Muscle of back (tissue), 11 donors: ENCODE results near the gene GPR146. TPM values are rescaled to one million over a fixed set of nuclear protein-coding genes. Genes with fewer than 3 reads are reported as not detected.
A peak's percentile ranks its signal among the peaks of the same experiment; 100 is the strongest.
"Not testable (repeated sequence)": the region's sequence is repeated elsewhere in the genome, so short reads cannot be mapped to it uniquely, and the experiment has no call there.

Experiments used
- DNase-seq, 3 donors: peaks; one replicate each; pipeline versions ENCODE4 v3.0.0 to v3.0.0-alpha.2; 2013
- polyA plus RNA-seq, 10 donors: library from polyadenylated mRNA; unstranded; fragments of 120-200 nt; gene quantifications; one replicate each; pipeline ENCODE4 v1.2.1, GENCODE V29; 2013; ENCODE audit not compliant: insufficient read length in 10 of 10

The GPR146 gene
- polyA plus RNA-seq, 10 donors, result 1.4 to 4.4 (median 3.2) TPM

DNA sequence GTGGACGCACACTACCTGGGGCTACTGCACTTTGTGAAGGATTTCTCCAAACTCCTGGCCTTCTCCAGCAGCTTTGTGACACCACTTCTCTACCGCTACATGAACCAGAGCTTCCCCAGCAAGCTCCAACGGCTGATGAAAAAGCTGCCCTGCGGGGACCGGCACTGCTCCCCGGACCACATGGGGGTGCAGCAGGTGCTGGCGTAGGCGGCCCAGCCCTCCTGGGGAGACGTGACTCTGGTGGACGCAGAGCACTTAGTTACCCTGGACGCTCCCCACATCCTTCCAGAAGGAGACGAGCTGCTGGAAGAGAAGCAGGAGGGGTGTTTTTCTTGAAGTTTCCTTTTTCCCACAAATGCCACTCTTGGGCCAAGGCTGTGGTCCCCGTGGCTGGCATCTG is 14.0 kb downstream of the GPR146 start:
- DNase-seq, result no peak

DNA sequence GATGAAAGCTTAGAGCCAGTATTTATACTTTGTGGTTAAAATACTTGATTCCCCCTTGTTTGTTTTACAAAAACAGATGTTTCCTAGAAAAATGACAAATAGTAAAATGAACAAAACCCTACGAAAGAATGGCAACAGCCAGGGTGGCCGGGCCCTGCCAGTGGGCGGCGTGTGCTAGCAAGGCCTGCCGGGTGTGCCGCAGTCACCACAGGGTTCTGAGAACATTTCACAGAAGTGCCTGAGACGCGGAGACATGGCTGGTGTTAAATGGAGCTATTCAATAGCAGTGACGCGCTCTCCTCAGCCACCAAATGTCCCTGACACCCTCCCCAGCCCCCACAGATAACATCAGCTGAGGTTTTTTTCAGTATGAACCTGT is 14.5 kb downstream of the GPR146 start:
- no peak for DNase-seq

DNA sequence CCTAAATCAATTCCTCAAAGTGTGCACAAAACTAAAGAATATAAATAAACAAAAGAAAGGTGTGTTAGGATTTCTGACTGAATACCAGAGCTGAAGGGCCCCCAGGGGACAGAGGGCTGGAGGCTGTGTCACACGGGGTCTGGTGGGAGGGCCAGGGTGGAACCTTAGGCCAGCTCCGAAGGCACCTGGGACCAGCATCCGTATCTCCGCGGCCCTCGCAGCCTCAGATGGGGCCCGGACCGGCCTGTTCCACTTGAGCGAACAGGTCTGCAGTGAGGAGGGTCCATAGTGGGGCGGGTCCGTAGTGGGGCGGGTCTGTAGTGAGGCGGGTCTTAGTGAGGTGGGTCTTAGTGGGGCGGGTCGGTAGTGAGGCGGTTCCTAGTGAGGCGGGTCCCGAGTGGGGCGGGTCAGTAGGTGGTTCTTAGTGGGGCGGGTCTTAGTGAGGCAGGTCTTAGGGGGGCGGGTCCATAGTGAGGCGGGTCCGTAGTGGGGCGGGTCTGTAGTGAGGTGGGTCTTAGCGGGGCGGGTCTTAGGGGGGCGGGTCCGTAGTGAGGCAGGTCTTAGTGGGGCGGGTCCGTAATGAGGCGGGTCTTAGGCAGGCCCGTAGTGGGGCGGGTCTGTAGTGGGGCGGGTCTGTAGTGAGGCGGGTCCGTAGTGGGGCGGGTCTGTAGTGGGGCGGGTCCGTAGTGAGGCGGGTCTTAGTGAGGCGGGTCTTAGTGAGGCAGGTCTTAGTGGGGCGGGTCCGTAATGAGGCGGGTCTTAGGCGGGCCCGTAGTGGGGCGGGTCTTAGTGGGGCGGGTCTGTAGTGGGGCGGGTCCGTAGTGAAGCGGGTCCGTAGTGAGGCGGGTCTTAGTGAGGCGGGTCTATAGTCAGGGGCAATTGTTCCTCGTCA is 15.1 kb downstream of the GPR146 start:
- no peak for DNase-seq

DNA sequence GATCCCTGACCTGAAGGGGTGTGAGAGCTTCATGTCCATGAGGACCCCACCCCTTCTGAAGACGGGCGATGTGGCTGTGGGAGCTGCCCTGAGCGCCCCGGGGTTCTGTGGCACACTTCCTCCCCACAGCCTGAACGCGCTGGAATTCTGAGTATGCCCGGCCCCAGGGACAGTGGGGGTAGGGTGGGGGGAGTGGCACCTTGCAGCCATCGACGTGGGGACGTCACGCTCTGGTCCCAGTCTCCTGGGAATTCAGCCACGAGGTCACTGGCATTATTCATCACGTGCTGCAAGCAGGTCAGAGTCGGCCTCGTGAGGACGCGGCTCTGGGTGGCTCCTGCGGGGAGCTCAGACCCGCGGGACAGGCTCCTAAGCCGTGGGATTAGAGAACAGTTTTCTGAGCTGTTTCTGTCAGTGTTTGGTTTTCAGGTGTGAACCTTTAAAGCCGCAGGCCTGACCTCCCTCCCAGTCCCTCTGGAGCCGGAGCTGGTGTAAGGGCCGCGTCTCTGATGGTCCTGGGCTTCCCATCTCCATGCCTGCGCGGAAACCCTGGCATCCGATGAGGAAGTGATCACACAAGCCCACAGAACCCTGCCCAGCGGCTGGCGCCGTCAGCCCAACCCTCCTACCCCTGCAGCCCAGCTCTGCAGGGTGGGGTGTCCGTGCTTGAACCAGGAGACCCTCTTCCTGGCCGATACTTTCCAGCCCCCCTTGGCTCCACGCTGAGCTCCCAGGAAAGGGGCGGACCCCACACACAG is 16.1 kb downstream of the GPR146 start:
- DNase-seq, result no peak

DNA sequence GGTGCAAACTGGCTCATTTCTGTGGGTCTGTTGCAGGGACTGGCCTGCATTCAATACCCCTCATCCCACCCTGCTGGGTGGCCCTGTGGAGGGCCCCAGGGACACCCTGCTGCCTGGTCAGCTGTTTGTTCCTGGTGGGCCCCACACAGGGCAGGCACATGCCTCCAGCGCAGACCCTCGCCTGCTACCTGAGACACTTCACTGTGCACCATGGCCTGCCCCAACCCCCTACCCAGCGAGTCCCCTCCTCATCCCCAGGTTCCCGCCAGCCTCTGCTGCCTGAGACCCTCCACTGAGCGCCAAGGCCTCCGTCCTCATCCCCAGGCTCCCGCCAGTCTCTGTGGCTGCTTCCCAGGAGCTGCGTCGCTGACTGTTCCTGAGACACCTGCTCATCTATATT is 16.8 kb downstream of the GPR146 start:
- no peak for DNase-seq

DNA sequence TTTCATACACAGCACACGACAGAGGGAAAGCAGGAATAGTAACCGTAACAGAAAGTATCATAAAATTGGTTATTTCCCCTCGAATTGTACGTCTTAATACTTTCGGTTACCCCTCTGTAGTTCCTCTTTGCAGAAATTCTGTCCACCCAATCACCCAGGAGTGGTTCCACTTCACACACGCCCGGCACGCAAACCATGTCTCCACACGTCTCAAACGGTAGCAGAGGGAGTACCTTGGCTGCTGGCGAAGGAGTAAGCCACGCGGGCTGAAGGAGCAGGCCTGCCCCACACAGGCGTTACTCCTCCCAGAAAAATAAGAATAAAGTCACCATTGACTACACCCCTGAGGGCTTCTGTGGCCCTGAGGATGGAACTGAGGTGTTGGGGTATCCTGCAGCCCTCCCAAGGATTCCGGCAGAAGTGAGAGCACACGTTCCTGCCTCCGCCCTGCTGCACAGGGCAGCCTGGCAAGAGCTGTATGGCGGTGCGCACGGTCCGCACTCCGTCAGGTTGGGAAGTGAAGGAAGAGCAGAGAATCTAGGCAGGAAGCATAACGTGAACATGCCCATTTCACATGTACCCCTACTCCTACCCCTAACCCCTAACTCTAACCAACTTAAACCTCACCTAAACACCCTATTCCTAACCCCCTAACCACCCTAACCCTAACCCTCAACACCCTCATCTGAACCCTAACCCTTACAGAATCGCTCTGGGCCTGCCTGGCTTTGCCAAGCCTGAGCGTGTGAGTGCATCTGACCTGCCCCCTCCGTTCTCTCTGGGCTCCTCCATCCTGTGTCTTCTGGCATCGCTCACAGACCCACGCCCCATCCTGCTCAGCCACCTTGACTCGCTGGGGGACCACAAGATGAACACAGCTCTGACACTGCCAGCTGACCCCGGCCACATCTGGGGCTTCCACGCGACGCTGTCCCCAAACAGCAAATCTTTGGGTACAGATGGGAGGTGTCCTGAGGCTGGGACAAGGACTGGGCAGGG is 18.2 kb downstream of the GPR146 start:
- no peak for DNase-seq

DNA sequence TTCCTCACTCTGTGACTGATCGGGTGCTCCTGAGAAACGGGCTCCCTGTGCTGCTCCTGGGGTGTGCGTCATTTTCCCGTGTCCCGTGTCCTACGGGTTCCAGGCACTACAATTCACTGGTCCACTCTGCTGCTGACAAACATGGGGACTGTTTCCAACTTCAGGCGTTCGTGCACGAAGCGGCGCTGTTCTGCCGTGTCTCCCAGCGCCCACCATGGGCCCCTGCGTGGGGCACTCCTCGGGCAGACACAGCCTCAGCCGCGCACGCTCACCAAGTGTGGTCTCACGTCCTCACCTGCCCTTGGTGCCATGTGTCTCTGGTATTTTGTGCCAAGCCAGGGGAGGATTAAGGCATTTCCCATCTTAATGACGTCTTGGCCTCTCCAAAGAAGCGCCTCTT is 19.0 kb downstream of the GPR146 start:
- no peak for DNase-seq

DNA sequence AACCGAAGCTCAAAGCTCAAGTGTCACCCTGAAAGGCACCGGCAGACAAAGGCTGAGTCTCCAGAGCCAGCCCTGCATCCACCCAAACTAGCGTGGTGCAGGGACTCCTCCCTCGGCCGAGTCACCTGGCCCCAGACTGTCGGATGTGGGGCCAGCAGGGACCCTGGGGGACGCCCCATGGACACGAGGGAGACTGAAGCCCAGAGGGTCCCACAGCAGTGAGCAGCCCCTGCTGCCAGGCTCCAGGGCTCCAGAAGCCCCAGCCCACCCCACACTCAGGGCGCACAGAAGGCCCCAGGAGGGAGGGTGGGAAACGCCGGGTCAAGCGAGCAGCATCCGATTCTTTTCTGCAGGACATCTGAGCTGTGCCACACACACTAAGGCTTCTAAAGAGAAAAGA is 20.2 kb downstream of the GPR146 start:
- DNase-seq, result no peak

DNA sequence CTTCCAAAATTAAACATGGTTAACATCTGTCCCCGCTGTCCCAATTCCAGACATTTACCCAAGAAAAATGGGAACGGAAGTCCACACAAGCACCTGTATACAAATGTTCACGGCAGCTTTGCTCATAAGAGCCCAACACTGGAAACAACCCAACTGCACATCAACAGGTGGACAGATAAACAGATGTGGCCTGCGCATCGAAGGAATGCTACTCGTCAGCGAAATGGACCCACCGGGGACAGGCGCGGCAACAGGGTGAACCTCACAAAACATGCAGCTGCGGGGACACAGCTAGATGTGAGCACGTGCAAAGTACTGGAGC is 20.9 kb downstream of the GPR146 start:
- no peak for DNase-seq

DNA sequence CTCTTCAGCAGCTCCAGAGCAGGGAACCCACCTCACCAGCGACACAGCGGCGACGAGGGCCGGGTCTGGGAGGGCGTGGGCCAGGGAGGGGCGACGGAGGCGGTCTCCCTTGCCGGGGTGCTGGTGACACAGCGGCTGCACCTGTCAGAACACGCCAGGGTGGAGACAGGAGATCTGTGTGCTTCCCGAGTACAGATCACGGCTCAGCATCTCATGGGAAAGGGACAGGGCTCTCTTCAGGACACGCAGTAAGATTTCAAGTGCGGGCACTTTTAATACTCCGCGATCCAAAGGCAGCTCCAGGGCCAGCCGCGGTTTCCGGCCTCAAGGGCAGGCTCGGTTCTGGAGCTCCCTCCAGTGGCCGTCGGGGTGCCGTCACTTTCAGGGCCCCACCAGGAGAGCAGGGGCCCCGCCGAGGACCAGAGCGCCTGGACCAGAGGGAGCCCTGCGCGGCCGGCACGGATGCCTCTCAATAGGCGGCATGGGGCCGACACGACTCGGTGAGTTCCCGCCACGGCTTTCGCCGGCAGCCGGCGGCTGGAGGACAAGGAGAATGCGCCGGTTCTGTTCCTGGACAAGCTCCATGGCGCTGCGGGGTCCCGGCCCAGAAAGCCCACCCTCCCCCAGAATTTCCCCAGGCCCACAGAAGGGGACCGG is 21.4 kb downstream of the GPR146 start:
- DNase-seq, result peak in 2 of 3 donors; percentile 76 to 87

DNA sequence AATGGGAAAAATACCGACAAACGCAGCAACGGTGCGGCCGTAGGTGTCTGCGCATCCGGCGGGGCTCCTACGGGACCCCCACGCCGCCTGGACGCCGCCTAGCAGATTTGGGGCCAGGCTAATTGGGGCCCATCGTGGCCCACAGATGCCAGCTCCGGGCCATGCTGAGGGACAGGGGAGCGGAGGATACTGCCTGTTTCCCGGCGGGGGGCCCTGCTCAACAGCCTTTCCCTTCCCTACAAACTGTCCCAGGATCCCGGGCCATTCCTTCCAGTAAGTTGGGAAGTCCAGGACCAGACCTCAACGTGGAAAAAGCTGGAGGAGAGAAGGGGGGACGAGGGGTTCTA is 21.9 kb downstream of the GPR146 start:
- DNase-seq, result no peak

DNA sequence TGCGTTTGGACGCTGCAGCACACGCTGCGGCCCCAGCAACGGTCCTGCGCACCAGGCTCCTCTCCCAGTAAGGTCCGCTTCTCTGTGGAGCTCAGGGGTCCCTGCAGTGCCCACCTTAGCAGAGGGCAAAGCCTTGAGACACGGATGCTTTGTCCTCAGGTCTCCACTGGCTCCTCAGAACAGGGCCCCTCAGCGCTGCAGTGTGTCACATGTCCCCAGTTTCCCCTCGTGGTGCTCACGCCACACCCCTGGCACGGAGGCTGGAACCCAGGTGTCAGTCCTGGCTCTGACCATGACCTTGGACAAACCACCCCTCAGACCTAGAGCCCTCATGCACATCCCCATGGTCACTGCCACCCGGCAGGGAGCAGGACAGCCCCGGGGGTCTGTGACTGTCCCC is 23.7 kb downstream of the GPR146 start:
- DNase-seq, result no peak

DNA sequence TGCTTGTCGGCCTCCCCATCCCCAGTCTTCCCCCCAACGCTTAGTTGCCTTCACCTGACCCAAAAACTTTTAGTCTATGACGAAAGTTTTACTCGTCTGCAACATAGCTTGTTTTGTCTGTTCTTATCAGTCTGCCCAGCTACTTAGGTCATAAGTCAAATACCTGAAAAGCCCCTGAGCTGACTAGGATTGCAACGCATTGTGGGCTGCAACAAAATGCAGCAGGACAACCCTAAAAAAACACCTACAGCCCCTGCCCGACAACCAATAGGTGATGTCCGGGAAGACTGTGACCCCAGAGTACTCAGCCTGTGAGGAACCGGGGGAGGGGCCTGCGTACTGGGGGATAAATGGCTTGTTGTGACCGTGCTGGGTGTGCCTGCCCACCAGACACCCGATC is 24.3 kb downstream of the GPR146 start:
- DNase-seq, result no peak

DNA sequence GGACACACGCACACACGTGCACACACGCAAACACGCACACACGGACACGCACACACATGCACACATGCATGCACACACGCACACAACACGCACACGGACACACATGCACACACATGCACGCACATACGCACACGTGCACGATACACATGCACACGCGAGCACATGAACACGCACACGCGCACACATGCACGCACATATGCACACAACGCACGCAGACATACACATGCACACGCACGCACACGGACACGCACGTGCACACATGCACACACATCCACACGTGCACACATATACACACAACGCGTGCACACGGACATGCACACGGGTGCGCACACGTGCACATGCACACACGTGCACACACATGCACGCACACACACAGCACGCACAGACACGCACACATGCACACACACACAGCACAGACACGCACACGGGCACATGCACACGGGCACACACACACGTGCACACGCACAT is 26.2 kb downstream of the GPR146 start:
- DNase-seq, result no peak

DNA sequence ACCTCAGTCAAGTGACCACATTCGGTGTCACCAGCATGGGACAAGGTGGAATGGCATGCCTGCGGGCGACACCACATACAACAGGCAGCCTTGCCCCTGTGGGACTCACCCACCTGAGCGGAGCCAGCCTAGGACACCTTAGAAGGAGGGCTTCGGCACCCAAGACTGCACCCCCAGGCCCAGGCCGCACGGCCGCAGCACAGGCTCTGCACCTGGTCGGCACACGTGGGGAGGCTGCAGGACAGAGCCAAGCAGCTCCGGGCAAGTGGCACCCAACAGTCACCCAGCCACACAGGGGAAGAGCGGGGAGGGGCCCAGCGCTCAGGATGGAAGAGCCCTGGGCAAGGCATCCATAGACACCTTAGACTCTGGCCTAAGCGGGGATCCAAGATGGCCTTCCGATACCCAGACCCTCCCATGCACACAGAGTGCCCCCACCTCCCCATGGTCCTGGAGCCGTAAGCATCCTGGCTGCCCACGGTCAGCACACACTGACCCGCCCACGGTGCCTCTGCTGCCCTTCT is 27.4 kb downstream of the GPR146 start:
- DNase-seq, result no peak

DNA sequence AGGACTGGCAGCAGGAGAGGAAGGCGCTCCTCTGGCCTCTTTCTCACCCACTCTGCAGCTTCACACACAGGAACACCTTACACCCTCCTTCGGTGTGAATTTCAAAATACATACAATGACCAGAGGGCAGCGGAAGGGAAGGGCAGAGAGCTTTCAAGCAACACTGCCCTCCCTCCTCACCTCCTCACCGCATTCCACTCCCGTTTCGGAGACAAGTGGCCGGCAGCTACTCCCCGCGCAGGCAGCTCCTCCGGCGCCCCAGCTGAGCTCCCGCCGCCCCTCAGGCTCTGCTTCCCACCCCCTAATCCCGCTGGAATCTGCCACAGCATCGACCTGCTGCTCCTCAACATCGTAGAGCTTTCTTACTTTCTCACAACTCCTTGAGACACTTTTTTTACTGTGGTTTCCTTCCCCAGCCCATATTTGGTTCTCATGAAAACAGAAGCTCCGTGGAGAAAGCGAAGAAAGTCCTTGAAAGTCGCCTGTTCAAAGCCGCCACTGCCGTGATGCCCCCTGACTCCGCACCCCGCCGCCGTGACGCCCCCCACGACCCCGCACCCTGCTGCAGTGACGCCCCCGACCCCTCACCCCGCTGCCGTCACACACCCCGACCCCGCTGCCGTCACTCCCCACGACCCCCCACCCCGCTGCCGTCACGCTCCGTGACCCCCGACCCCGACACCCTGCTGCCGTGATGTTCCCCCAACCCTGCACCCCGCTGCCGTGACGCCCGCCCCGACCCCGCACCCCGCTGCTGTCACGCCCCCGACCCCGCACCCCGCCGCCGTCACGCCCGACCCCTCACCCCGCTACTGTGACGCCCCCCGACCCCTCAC is 29.0 kb downstream of the GPR146 start:
- no peak for DNase-seq

DNA sequence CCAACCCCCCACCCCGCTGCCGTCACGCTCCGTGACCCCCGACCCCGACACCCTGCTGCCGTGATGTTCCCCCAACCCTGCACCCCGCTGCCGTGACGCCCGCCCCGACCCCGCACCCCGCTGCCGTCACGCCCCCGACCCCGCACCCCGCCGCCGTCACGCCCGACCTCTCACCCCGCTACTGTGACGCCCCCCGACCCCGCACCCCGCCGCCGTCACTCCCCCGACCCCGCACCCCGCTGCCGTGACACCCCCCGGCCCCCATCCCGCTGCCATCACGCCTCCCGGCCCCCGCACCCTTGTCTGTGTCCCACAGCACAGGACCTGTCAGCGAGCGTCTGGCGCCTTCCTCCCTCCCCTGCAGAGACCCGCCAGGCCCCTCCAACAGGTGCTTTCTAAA is 29.7 kb downstream of the GPR146 start:
- not testable (repeated sequence) for DNase-seq

DNA sequence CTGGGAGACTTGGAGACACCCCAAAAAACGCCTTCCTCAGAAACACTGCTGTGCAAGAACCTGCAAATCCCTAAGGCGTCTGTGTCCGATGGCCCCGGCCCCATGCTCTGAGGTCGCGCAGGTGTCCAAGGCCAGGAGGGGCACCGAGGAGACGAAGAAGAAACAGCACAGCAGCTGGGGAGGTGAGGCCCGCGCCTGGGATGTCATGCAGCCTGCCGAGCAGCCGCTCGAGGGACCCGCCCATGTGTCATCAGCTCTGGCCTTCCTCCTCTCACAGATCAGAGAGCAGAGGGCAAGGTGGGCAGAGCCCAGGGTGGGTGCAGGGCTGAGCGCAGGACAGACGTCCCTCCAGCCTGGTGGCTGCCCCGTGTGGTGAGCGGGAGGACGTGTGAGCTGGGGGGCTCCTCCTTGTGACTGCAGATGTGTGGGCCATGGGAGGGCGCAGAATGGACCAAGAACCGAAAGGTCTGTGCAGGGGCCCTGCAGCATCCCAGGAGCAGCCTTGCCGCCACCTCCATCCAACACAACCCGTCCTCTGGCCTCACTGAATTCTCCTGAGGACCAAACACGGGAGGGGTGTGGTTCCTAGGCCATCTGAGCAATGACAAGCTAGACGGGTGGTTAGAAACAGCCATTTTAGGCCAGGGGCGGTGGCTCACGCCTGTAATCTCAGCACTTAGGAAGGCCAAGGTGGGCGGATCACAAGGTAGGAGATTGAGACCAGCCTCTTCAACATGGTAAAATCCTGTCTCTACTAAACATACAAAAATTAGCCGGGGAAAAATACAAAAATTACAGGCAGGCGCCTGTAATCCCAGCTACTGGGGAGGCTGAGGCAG is 30.5 kb downstream of the GPR146 start:
- DNase-seq, result no peak
